Measurements from ENCODE around the gene MIEN1.
"Not testable (repeated sequence)": the region's sequence is repeated elsewhere in the genome, so short reads cannot be mapped to it uniquely, and the experiment has no call there.

The MIEN1 gene

GRCh38 chr17:39739885-39740356 lies 9.6 kb upstream of the MIEN1 start:
- no peak for DNase-seq (ENCODE audit: low read depth)

GRCh38 chr17:39738983-39739884 lies 8.9 kb upstream of the MIEN1 start:
- no peak for DNase-seq (ENCODE audit: low read depth)

- peak; percentile 29 for DNase-seq (ENCODE audit: low read depth)
Measured at GRCh38 chr17:39738568-39738901, 8.2 kb upstream of the MIEN1 start.

- DNase-seq (ENCODE audit: low read depth), result no peak
Measured at GRCh38 chr17:39737760-39738567, 7.6 kb upstream of the MIEN1 start, which contains the start of gene GRB7. Gene GRB7 (plus strand): TSS chr17:39737938. CDS start chr17:39742302, 4,364 bp downstream.

- no peak for DNase-seq (ENCODE audit: low read depth)
Measured at GRCh38 chr17:39737206-39737759, 7.0 kb upstream of the MIEN1 start.

GRCh38 chr17:39736319-39737165 lies 6.2 kb upstream of the MIEN1 start:
- DNase-seq (ENCODE audit: low read depth), result no peak

- no peak for DNase-seq (ENCODE audit: low read depth)
Measured at GRCh38 chr17:39735882-39736281, 5.5 kb upstream of the MIEN1 start.

- DNase-seq (ENCODE audit: low read depth), result no peak
Measured at GRCh38 chr17:39732586-39732985, 2.3 kb upstream of the MIEN1 start.

GRCh38 chr17:39729280-39729851 lies 966 bp downstream of the MIEN1 start:
- no peak for DNase-seq (ENCODE audit: low read depth)

- no peak for DNase-seq (ENCODE audit: low read depth)
Measured at GRCh38 chr17:39727556-39727955, 2.8 kb downstream of the MIEN1 start.

- no peak for DNase-seq (ENCODE audit: low read depth)
Measured at GRCh38 chr17:39726617-39727016, 3.7 kb downstream of the MIEN1 start.

- DNase-seq (ENCODE audit: low read depth), result not testable (repeated sequence)
Measured at GRCh38 chr17:39725923-39726322, 4.4 kb downstream of the MIEN1 start.

GRCh38 chr17:39724731-39725130 lies 5.6 kb downstream of the MIEN1 start:
- DNase-seq (ENCODE audit: low read depth), result no peak

- no peak for DNase-seq (ENCODE audit: low read depth)
Measured at GRCh38 chr17:39722965-39723848, 7.1 kb downstream of the MIEN1 start.

- no peak for DNase-seq (ENCODE audit: low read depth)
Measured at GRCh38 chr17:39722104-39722503, 8.2 kb downstream of the MIEN1 start.

GRCh38 chr17:39719563-39720355 lies 10.6 kb downstream of the MIEN1 start:
- no peak for DNase-seq (ENCODE audit: low read depth)

GRCh38 chr17:39717660-39718059 lies 12.7 kb downstream of the MIEN1 start:
- DNase-seq (ENCODE audit: low read depth), result no peak

- DNase-seq (ENCODE audit: low read depth), result no peak
Measured at GRCh38 chr17:39716879-39717536, 13.3 kb downstream of the MIEN1 start.
